Suppressor macrophage (primary cell): ENCODE measurements around the gene SLC26A4.
"Not testable (repeated sequence)": the region's sequence is repeated elsewhere in the genome, so short reads cannot be mapped to it uniquely, and the experiment has no call there.

Experiments
- DNase-seq, 4 experiments: peaks; one replicate each; pipeline ENCODE4 v3.0.0-alpha.2; 2020 to 2022
- total RNA-seq, 17 experiments: gene quantifications; one replicate each; lab custom pipeline; 2026; ENCODE audit warnings: mixed read lengths in 6 of 17, inconsistent platforms in 3 of 17; lab: John Stamatoyannopoulos, UW

SLC26A4 gene
- 0.28 to 5.9 (median 0.53) reads per million in 17 experiments for total RNA-seq

GRCh38 chr7:107660381-107661080 is at the start of gene SLC26A4:
TSS of gene SLC26A4 (plus strand) at chr7:107660828. CDS start at chr7:107661642, 814 bp downstream.
- DNase-seq: peak in 2 of 4 experiments; percentile 2 to 5

GRCh38 chr7:107613439-107613838 is 47.2 kb upstream of the SLC26A4 start:
- no peak for DNase-seq

GRCh38 chr7:107613948-107614347 is 46.7 kb upstream of the SLC26A4 start:
- no peak for DNase-seq

GRCh38 chr7:107614425-107614824 is 46.2 kb upstream of the SLC26A4 start:
- DNase-seq: no peak

- no peak for DNase-seq
Observed at GRCh38 chr7:107615910-107616680, 44.5 kb upstream of the SLC26A4 start.

- DNase-seq: peak; percentile 39 to 79 (median 52)
Observed at GRCh38 chr7:107622429-107622828, 38.2 kb upstream of the SLC26A4 start.

- DNase-seq: no peak
Observed at GRCh38 chr7:107622894-107623293, 37.7 kb upstream of the SLC26A4 start.

GRCh38 chr7:107627002-107627401 is 33.6 kb upstream of the SLC26A4 start:
- DNase-seq: no peak

GRCh38 chr7:107628461-107629064 is 32.1 kb upstream of the SLC26A4 start:
- DNase-seq: peak; percentile 40 to 65 (median 56)

- no peak for DNase-seq
Observed at GRCh38 chr7:107630342-107630741, 30.3 kb upstream of the SLC26A4 start.

- DNase-seq: peak in 2 of 4 experiments; percentile 10 to 12
Observed at GRCh38 chr7:107631588-107632491, 28.8 kb upstream of the SLC26A4 start.

GRCh38 chr7:107632492-107632865 is 28.1 kb upstream of the SLC26A4 start:
- no peak for DNase-seq

- DNase-seq: peak in 2 of 4 experiments; percentile 35 to 47
Observed at GRCh38 chr7:107638594-107638993, 22.0 kb upstream of the SLC26A4 start.

- DNase-seq: not testable (repeated sequence)
Observed at GRCh38 chr7:107639070-107639469, 21.6 kb upstream of the SLC26A4 start.

- DNase-seq: no peak
Observed at GRCh38 chr7:107641676-107642075, 19.0 kb upstream of the SLC26A4 start.

- no peak for DNase-seq
Observed at GRCh38 chr7:107642501-107642900, 18.1 kb upstream of the SLC26A4 start.

- DNase-seq: no peak
Observed at GRCh38 chr7:107643407-107643806, 17.2 kb upstream of the SLC26A4 start.

GRCh38 chr7:107643938-107644308 is 16.7 kb upstream of the SLC26A4 start:
- peak in 1 of 4 experiments; percentile 15 for DNase-seq

GRCh38 chr7:107644309-107644974 is 16.2 kb upstream of the SLC26A4 start:
- no peak for DNase-seq

- DNase-seq: no peak
Observed at GRCh38 chr7:107652642-107653041, 8.0 kb upstream of the SLC26A4 start.

GRCh38 chr7:107658467-107658866 is 2.2 kb upstream of the SLC26A4 start:
- DNase-seq: no peak

GRCh38 chr7:107659666-107660065 is 962 bp upstream of the SLC26A4 start:
- DNase-seq: peak in 1 of 4 experiments; percentile 23
